ENCODE results near the gene ERBB4.

The ERBB4 gene

DNA sequence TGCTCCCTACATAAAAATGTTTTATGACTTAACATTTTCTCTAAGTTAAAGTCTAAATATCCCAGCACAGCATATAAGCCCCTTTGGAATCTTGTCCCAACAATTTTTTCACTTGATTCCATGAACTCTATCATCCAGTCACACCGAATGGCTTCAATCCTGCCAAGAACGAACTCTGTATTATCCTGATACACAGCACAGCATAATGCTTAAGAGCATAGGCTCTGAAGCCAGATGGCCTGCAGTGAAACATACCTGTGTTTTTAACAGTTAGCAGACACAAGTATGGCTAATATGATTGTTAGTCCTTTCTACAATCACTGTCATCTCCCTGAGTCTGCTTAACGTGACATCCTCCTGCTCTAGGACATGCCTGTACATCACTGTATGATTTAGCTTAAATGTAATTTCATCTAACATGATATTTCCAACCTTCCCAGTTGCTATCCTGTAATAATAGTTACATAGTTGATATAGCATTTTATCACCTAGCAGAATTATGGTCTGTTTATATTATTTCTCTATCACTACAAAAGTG lies 669.5 kb downstream of the ERBB4 start:
- DNase-seq: no peak

DNA sequence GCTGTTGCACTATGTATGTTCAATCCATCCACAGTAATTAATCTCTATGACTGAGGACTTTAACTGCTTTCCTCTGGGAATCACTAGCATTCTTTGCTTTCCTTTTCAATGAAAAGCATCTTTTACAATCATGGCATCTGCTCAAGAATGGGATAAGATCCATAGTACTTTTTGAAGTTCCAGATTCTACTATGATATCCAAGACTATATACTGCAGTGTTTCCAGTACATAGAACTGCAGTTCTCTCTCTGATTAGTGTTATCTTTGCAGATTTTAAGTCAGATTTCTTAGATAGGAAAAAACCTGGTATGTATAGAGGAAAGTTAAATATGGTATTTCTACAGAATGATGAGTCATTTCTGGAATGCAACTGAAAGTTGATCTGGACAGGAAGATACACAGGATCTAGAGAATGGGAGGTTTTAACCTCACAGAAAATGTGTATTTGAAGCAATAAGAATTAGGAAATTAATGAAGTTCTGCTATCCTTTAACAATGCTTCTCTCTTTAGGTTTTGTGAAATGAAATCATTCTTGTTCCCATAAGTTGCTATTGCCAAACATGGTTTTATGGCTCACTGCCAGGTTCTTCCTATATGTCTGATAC lies 670.7 kb downstream of the ERBB4 start:
- DNase-seq: no peak

DNA sequence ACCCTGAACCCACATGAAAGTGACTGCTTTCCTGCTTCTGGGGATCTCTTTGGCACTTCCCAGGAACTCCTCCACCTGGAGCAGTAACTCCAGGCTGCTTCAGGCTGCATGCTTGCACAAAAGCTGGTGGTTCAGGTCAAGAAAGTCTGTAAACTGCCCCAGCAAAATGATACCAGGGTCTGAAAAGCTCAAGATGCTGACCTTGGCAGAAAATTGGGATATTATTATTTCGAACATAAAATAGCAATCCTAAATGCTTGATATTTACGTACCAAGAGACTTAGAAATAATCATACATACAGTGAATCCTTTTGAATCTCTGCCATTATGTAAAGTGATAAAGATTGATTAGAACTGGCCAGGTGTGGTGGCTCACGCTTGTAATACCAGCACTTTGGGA lies 674.3 kb downstream of the ERBB4 start:
- DNase-seq: no peak

DNA sequence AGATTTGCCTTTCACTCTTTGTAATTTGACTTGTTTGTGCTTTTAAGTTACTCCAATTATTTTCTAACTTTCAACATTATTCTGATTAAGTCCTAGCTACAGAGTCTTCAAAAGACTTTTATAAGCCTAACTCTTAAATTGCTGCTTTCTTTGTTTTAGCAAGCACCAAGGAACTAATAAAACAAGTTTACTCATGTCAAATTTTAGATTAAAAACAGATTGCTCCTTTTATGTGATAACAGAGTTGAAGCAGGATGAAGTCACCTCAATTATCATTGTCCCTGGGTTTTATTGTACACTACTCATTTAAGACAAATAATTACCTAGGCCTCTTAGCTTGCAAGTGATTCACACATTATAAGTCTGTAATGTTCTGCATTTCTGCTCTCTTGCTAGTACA lies 678.4 kb downstream of the ERBB4 start:
- DNase-seq: no peak

DNA sequence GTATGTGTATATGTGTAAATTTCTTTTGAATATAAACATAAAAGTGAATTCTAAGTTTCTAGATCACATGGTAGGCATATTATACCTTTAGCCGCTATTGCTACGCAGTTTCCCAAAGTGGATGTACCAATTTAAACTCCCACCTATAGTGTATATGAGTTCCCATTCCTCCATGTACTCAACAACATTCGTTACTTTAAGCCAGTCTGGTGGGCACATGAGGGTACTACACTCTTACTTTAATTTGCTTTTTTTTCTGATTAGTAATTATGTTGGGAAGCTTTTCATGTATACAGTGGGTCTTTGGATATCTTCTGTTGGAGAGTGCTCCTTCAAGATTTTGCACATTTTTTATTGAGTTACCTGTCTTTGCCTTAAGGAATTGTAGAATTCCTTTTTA lies 683.8 kb downstream of the ERBB4 start:
- DNase-seq: no peak

DNA sequence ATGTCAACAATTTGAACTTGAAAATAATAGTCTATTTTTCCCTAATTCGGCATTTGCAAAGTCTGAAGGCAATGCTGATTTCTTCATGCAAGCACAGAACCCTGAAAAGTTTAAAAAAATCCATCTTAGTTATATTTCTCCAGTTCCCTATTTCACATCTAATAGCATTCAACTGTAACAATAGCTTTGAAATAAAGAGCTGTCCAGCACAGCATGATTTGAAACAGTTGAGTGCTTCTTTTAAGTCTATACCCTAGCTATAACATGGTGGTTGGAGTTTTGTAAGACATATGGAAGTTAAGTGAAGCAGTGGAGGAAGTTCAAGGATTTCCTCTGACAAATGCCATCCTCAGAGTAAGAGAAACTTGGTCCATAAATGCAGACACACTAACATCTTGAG lies 691.9 kb downstream of the ERBB4 start:
- no peak for DNase-seq

DNA sequence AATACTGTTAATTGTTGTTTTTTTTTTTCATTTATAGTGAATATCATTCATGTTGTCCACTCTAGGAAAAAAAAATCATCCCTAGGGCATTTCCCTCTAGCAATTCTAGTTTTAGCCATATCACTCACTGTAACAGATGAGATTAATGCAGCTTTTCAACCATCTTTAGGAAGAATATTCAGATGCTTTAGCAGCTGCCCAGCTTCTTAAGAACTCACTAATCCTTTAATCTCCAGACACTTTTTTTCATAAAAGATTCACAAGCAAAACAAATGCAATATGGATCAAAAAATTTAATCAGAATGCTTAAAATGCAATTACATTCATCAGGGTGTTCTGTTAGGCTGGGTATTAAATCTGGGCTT lies 692.6 kb downstream of the ERBB4 start:
- no peak for DNase-seq

DNA sequence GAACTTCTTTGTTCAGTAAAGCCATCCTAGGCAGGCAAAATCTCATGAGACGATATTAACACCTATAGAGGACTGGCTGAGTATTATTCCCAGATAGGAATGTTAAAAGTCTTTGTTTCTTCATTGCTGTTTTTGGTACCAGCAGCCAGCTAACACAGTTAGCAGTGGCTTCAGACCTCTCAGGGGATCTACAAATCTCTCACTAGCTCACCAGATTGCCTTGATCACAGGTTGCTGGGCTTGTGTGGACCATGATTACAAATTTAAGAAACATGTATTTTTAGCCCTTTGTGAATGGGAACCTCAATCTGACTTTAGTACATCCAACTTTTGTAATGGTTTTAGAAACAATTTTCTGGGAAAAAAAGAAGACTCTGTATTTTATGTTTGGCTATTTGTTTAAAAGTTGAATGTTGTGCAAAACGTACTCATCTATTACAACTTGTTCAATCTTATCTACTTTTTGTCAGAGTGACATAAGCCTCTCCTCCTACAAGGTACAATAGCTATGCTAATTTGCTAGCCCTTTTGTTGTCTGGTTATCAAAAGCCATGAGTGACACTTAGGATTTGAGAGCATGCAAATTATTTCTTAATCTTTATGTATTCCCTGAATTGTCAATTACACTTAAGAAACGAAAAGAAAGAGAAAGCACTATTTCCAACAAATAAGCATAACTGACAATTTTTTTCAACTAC lies 693.1 kb downstream of the ERBB4 start:
- DNase-seq: no peak

DNA sequence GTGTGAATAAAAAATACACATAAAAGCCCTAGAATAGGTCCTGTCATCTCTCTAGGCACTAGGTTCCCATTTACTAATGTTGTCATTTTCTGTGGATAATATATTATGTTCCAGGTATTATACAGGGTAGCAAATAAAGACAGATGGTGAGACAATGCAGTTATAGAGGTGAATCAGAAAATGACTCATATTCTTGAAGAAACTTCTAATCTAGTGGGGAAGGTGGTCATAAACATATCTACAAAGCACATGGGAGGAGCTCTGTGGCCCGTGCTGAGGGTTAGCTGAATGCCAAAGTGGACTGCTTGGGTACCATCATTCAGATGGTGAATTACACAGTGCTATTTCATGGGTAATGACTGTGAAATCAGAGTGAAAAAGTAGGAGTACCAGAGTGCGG lies 700.9 kb downstream of the ERBB4 start:
- DNase-seq: no peak

DNA sequence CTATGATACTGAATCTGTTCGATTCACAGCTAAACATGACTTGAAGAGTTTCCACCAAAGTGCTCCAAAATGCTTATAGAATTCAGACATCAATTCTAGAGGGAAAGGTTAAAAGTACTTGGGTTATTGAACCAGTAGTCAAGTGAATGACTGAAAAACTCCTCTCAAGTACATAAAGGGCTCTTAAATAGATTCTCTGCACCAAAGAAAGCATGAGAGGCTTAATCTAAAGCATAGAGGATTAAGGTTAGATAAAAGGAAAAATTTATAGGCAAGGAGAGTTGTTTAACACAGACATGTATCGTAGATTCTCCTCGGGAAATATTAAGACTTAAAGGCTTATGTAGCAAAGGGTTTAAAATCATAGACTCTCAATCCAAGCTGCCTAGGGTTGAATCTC lies 701.4 kb downstream of the ERBB4 start:
- DNase-seq: no peak

DNA sequence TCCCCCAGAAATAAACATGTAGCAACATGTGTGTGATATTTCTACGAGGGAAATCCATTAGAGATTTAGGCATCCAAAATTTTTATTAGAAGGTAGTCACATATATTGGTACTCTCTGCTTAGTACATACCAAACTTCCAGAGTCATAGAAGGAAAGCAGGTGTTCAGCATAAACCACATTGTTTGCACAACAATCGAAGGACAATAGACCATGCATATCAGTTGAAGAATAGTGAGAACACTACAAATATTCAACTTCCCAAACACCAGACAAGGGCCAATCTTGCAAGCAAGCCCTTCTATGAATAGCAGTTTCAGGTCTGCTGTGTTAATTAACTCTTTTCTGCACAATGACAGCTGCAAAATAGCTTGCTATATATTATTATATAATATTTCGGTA lies 702.2 kb downstream of the ERBB4 start:
- DNase-seq: no peak

DNA sequence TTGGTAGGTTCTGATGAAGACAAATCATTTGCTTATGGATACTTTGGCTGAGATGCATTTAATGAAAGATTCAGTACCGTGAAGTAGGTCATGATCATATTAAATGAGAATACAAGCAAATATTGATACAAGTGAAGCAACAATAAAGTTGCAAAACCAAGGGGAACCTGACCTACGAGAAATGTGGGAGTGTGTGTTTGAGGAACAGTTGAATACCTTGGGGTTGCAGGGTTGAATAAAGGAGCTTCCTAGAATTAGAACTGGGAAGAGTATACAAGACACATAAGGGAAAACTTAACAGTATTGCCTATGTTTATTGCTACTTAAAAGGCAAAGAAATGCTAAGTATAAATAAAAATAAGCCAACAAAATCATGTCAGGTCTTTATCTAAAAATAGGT lies 702.9 kb downstream of the ERBB4 start:
- DNase-seq: no peak

DNA sequence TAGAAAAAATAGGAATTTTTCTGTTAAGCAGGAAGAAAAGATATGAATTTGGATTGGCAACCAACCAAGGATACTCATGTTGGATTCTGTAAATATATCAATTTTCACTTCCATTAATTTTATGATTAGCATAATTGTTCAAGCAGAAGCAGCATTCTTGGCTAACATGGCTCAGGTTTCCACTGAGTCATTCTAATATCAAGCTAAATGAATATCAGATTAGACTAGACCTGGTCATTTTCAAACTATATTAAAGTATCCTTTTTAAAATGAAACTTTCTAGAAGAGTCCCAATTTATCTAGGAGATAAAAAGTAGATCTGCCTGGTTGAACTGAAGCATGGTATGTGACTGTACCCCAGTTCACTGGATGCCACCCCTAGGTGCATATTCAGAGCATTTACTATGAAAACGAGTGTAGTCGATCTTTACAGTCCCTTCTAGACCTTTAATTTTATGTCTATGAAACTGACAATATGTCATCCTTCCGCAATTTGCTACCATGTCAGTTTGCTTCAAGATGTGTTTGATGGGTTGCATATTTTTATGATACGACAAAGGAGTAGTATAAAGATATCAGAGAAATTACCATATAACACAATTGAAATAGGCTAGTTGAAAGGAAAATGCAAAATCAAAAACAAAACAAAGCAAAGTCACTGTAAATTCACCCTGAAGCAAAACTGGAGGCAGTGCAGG lies 704.9 kb downstream of the ERBB4 start:
- DNase-seq: no peak

DNA sequence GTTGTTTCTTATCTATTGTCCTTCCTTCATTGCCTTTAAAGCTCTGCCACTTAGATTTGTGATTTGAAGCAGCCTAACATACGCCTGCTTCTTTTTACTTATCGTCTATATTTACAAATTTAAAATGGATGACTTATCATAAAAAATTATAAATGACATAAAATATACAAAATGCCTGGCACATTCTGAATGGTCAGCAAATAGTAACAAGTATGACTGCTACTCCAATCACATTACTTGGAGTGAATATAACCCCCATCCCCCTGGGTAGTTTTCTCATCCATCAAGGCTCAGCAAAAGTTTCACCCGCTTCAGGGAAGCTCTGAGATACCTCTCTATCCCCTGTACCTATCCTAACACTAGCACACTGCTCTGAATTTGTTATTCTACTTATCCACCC lies 708.9 kb downstream of the ERBB4 start:
- DNase-seq: no peak

DNA sequence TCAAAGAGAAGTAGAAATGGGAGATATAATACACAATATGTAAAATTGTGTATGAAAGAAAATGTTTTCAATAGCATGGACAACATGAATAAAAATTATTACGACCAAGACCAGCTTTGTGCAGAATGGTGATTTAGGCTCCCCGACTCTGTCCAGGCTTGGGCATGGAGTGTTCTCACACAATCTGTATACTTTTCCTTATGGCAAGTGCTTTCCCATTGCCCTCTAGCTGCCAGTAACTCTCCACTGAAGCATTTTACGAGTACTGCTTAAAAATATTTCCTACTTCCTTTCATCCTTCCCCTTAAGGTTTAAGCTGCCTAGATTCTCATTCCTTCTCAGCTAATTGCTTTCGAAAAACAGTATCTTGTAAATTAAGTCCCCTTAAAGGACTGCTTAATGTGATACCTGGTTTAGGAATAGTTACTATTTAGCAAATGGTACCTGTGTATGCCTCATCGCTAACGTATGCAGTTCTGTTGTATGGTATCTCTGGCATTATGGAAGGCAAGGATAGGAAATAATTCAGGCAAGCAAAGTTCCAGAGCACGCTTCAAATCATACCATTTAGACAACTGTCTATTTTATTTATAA lies 714.6 kb downstream of the ERBB4 start:
- DNase-seq: no peak

DNA sequence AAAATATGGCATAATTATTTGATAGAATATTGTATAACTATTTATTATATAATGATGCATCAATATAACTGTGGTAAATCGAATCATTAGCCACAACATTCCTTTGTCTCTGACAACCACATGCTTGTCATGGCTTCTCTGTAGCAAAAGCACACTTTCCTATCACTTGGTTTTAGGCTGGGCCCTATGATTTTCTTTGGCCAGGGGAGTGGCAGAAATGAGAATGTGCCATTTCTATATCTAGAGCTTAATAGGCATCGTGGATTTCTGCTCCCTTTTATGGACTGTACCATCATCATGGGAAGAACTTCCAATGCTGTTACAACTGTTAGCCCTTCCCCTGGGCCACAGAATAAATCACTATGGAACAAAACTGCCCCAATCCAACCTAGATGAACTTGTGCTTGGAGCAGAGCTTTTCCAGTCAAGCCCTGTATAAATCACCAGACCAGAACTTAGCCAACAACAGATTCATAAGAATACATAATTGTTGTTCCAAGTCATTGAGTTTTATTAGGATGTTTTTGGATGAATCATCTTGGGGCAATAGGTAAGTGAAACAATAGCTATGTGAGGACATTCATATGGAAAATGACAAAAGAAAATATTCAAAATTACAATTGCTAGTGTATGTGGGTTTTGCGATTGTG lies 715.8 kb downstream of the ERBB4 start:
- DNase-seq: no peak

DNA sequence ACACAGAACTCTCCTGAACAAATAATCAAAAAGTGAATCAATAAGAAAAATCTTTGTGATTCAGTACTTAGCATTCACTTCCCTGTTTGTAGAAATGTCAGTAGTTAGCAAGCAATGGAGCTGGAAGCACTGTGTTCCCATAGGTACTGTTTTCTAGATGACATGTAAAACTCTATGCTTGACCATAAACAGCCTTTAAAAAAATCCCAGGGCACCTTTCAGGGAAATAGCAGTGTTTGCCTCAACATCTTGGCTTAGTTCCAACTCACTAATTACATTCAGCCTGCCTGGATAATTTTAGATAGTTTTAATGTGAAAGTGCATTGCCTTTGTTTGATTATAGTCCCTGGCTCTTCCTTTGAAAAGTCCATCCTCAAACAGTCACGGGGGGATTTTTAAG lies 721.8 kb downstream of the ERBB4 start:
- DNase-seq: no peak

DNA sequence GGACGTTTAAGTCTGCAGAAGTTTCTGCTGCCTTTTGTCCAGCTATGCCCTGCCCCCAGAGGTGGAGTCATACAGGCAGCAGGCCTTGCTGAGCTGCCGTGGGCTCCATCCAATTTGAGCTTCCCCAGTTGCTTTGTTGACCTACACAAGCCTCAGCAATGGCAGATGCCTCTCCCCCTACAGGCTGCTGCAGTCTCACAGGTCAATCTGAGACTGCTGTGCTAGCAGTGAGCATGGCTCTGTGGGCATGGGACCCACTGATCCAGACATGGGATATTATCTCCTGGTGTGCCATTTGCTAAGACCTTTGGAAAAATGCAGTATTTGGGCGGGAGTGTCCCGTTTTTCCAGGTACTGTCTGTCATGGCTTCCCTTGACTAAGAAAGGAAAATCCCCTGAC lies 726.0 kb downstream of the ERBB4 start:
- DNase-seq: no peak

DNA sequence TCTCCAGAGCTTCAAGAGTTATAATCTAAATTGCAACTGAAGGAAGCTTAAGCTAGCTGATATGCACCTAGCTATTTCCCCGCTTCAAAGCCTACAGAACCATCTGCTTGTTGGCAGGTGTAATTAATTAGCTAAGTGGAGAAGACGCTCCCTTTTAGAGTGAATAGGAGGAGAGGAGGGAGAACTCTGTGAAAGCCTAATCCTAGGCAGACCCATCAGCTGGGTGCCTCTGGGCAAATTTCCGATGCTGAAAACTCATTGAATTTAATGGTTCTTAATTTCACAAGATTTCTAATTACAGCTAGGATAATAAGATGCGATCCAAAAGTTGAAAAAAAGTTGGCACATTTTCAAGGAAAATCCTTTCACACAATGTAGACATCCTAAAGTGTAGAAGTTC lies 735.9 kb downstream of the ERBB4 start:
- no peak for DNase-seq

DNA sequence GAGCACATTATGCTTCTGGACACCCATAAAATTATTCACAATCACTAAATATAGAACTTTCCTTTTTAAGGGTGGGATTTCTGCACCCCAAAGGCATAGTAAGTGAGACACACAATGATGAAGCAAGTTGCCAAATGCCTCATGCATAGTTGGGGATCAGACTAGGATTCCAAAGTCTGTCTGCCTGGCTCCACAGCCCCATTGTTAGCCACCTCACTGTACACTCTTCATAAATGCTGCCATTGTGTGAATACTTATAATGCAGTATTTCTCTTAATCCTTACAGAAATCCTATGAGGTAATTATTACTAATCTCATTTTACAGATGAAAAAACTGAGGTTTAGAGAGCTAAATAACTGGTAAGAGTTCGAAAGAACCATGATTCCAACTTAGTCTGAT lies 738.6 kb downstream of the ERBB4 start:
- no peak for DNase-seq

DNA sequence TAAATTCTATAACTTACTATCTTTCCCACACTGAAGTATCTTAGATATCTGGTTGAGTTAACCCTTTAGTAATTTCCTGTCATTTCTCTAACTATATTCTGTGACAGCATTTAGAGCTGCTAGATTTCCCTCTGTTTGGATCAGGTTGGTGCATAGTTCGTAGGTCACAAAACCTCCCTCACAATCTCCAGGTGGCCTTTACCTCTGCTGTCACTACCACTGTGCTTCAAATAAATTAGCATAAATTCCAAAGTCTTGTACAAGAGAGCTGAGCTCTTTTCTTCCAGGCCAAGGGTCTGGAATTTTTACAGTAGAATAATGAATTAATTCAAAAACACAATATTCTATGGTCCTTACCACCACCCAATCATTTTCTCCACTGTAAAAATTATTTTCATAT lies 739.7 kb downstream of the ERBB4 start:
- no peak for DNase-seq

DNA sequence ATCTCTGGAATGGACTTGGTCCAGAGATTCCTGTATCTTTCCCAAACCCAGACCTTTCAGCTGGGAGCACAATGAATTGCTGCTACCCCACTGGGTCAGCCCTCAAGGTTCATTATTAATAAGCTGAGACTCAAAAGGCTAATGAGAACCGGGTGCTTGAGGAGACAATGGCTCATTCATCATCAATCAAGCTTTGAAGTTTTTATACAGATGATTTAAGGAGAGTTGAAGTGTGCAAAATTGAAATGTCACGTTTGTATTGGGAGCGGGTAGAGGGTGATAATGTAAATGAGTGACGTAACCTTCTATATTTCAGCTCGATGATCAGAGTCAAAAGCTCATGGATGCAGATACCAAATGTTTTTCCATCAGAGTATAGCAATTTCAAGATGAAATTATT lies 744.9 kb downstream of the ERBB4 start:
- no peak for DNase-seq

DNA sequence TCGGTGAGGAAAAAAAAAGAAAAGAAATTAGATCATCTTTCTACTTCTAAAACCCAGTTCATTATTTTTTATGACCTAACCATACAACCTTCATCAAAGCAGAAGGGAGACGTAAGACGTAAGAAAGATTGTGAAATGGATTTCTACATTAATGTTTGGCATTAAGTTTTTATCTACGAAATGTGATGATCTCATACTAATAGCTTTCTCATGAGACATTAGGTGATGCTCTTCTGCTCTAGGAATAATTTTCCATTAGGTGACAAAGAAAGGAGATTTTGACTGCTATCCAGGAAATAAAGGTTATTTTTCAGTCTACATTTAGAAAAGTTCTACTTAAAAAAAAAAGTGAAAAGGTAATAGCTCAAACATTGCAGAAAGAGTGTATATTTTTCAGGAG lies 748.6 kb downstream of the ERBB4 start:
- DNase-seq: no peak

DNA sequence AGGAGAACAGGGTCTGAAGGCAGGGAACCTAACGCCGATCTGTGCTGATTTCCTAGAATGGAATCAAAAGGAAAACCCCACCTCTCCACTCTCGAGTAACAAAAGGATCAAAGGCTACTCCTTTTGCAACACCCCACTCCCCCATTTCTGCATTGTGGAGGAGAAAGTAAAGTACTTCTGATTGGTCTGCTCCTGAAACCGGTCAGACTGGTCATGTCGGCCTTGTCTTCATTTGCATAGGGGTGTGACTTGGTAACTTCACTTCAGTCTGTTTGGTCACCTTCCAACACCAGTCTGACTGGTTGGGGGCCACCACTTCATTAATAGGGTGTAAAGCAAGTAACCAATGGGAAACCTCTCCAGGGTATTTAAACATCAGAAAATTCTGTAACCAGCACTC lies 771.9 kb downstream of the ERBB4 start:
- no peak for DNase-seq

Measured in GF-D8 (cell line).